ENCODE results near the gene TNFRSF13B. TPM values are rescaled to one million over a fixed set of nuclear protein-coding genes. Genes with fewer than 3 reads are reported as not detected.

Gene TNFRSF13B
- total RNA-seq, 3 donors from 2014 or later = 0.80 to 2.9 TPM; not detected in 1

DNA sequence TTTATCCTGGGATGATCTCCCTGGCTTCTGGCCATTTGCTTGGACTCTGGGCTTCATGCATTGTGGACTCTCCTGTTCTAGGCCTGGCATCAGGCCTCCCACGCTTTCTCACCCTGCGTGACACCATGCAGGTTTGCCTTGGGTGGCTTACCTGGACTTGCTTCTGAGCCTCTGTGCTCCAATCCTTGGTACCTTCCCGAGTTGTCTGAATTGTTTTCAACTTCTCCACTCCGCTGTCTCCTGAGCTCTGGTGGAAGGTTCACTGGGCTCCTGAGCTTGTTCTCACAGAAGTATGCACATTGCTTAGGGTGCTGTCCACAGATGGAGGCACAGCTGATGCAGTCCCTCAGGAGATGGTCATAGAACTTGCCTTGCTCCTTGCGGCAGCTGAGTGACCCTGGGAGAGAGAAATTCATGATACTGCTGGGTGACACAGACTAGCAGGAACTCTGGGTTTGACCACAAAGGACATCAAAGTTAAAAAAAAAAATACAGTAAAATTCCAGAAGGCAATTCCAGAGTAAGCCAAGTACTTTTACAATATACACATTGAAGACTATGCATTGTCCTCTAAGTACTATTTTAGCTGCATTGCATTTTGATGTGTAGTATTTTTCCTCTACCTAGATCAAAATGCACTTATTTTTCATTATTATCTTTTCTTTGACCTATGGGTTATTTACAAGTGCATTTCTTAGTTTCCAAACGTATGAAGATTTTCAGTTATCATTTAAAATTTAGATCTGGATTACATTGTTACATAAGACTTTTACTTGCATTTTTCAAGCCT, 23.1 kb downstream of the TNFRSF13B start:
- DNase-seq (ENCODE audit: low spot score in 2 of 2) = no peak
- TF ChIP-seq POLR2AphosphoS5 (IDR thresholded peaks at IDR 0.05) (no peak), POLR2A (IDR thresholded peaks at IDR 0.05) (no peak)
- TF ChIP-seq, protein P1, sequence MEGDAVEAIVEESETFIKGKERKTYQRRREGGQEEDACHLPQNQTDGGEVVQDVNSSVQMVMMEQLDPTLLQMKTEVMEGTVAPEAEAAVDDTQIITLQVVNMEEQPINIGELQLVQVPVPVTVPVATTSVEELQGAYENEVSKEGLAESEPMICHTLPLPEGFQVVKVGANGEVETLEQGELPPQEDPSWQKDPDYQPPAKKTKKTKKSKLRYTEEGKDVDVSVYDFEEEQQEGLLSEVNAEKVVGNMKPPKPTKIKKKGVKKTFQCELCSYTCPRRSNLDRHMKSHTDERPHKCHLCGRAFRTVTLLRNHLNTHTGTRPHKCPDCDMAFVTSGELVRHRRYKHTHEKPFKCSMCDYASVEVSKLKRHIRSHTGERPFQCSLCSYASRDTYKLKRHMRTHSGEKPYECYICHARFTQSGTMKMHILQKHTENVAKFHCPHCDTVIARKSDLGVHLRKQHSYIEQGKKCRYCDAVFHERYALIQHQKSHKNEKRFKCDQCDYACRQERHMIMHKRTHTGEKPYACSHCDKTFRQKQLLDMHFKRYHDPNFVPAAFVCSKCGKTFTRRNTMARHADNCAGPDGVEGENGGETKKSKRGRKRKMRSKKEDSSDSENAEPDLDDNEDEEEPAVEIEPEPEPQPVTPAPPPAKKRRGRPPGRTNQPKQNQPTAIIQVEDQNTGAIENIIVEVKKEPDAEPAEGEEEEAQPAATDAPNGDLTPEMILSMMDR (IDR thresholded peaks at IDR 0.05) = no peak
- no peaks in the 10 kb centered on the region for H3K36me3 ChIP-seq

DNA sequence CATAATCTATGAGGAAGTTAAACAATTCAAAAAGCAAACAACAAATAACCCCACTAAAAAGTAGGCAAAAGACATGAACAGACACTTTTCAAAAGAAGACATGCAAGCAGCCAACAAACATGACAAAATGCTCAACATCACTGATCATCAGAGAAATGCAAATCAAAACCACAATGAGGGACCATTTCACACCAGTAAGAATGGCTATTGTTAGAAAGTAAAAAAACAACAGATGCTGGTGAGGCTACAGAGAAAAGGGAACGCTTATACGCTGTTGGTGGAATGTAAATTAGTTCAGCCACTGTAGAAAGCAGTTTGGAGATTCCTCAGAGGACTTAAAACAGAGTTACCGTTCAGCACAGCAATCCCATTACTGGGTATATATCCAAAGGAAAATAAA, 24.4 kb downstream of the TNFRSF13B start:
- Histone ChIP-seq H3K9me3 (peaks cover 15 to 21% of the 10 kb centered on the region in 2 donors), H3K4me3 (no peak overlapping the region), H3K27ac (no peak overlapping the region), H3K36me3 (no peaks in the 10 kb centered on the region), H3K27me3 (no peaks in the 10 kb centered on the region), H3K4me1 (no peaks in the 10 kb centered on the region)
- TF ChIP-seq POLR2AphosphoS5 (IDR thresholded peaks at IDR 0.05) (no peak), POLR2A (IDR thresholded peaks at IDR 0.05) (no peak)
- TF ChIP-seq, protein P1 (IDR thresholded peaks at IDR 0.05) = no peak
- no peak for DNase-seq (ENCODE audit: low spot score in 2 of 2)
- intact Hi-C loops (cut with DNase I; ENCODE audit: low total_unique reads) = no loop called here

More for the DNA sequence above, 23.1 kb downstream of the TNFRSF13B start:
- no peak overlapping the region for H3K4me3 ChIP-seq
- no peaks in the 10 kb centered on the region for H3K4me1 ChIP-seq
- no peaks in the 10 kb centered on the region for H3K27me3 ChIP-seq
- peaks cover 15 to 21% of the 10 kb centered on the region in 2 donors for H3K9me3 ChIP-seq
- intact Hi-C loops (cut with DNase I; ENCODE audit: low total_unique reads) = no loop called here
- no peak overlapping the region for H3K27ac ChIP-seq

DNA sequence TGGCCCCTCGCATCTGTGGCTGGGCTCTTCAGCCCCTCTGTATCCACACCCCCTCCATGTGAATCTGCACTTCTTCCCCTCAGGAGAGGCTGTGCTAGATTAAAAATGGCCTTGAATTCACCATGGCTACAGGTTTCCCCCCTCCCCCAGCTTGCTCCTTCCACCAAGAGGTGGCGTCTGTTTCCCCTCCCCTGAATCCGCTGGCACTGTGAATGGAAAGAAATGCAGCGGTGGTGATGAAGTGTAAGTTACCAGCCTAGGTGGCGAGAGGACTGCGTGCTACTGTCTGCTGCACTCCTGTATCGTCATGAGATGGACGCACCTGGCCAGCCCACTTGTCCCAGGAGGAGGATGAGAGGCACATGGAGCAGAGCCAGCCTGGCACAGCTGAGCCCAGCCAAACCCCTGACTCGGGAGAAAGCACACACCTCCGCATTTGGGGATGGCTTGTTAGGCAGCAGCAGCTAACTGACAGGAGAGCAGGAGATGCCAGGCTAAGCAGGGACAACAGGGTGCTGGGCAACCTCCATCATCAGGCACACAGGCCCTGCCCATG, 26.2 kb downstream of the TNFRSF13B start:
- DNase-seq (ENCODE audit: low spot score in 2 of 2) = no peak

DNA sequence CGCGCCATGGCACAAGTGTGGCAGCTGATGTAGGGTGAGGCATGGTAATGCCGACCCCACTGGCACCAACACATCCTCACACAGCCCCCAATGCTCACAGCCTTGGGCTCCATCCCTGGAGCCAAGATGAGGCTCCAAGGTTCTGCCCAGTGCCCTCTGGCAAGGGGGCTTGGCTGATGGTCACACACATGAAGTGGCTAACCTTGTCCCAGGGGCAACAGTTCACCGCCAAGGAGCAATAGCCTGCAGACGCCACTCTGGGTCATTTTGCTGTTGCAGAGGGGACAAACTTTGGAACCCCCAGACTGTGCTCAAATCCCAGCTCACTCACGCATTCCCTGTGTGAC, 26.8 kb downstream of the TNFRSF13B start:
- Histone ChIP-seq H3K4me1 (no peaks in the 10 kb centered on the region), H3K27ac (no peak overlapping the region), H3K27me3 (no peaks in the 10 kb centered on the region), H3K4me3 (no peak overlapping the region), H3K36me3 (no peaks in the 10 kb centered on the region), H3K9me3 (peaks cover 15 to 21% of the 10 kb centered on the region in 2 donors)
- TF ChIP-seq, protein P1 (IDR thresholded peaks at IDR 0.05) = no peak
- TF ChIP-seq POLR2A (IDR thresholded peaks at IDR 0.05) (no peak), POLR2AphosphoS5 (IDR thresholded peaks at IDR 0.05) (no peak)
- no peak for DNase-seq (ENCODE audit: low spot score in 2 of 2)
- intact Hi-C loops (cut with DNase I; ENCODE audit: low total_unique reads) = no loop called here

More for the DNA sequence above, 26.2 kb downstream of the TNFRSF13B start:
- Histone ChIP-seq H3K27ac (no peak overlapping the region), H3K4me3 (no peak overlapping the region), H3K36me3 (no peaks in the 10 kb centered on the region), H3K4me1 (no peaks in the 10 kb centered on the region), H3K9me3 (peaks cover 15 to 21% of the 10 kb centered on the region in 2 donors), H3K27me3 (no peaks in the 10 kb centered on the region)
- intact Hi-C loops (cut with DNase I; ENCODE audit: low total_unique reads) = no loop called here
- TF ChIP-seq POLR2AphosphoS5 (IDR thresholded peaks at IDR 0.05) = no peak
- TF ChIP-seq POLR2A (IDR thresholded peaks at IDR 0.05) = no peak
- TF ChIP-seq, protein P1 (IDR thresholded peaks at IDR 0.05) = no peak
